ENCODE data around the gene TRAF7. TPM values are rescaled to one million over a fixed set of nuclear protein-coding genes. Genes with fewer than 3 reads are reported as not detected.

Gene TRAF7
- total and polyA plus RNA-seq, 2 of the 13 experiments (the other 11 are each of a cell fraction or from before 2014, with no cell fraction given): 47.9 to 65.6 TPM

DNA sequence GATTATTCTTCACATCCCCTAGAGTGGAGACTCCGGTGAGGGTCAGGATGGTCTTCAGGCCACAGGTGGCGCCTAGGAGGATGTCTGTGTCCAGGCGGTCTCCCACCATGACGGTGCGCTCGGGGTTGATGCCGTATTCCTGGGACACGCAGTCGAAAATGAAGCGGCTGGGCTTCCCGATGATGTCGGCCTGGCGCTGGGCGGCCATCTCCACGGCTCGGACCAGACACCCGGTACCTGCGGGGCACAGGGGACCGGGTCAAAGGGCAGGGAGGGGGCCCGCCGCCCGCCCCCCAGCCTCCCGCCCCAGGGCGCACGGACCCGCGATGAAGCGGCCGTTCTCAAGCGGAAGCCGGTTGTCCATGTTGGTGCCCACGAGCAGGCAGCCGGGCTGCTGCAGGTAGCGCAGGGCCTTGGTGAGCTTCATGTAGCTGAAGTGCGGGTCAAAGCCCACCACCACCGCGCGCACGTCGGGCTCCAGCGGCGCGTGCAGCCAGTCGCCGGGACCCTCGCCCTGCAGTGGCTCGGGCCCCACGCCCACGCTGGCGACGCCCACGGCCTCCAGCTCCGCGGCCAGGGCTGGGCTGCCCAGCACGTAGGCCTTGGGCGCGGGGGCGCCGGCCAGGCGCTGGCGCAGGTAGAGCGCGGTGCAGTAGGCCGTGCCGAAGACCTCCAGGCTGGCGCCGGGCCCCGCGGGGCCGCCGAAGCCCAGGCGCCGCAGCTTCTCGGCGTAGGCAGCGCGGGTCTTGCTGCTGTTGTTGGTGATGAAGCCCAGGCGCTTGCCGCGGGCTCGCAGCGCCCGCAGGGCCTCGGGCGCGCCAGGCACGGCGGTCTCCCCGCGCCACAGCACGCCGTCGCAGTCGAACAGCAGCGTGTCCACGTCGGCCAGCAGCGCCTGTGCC lies 58.5 kb downstream of the TRAF7 start (continued):
- TF ChIP-seq, protein P1, sequence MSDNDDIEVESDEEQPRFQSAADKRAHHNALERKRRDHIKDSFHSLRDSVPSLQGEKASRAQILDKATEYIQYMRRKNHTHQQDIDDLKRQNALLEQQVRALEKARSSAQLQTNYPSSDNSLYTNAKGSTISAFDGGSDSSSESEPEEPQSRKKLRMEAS (IDR thresholded peaks at IDR 0.05): peak; percentile 13; the same call in 1 of the 2 replicates
- TF ChIP-seq ZNF556 (CRISPR knock-in tag; IDR thresholded peaks at IDR 0.05; ENCODE audit: borderline replicate concordance): no peak
- TF ChIP-seq IKZF4 (CRISPR knock-in tag; IDR thresholded peaks at IDR 0.05; ENCODE audit: borderline replicate concordance, low read depth, not compliant biosample characterization): peak; percentile 56
- TF ChIP-seq, protein P2, sequence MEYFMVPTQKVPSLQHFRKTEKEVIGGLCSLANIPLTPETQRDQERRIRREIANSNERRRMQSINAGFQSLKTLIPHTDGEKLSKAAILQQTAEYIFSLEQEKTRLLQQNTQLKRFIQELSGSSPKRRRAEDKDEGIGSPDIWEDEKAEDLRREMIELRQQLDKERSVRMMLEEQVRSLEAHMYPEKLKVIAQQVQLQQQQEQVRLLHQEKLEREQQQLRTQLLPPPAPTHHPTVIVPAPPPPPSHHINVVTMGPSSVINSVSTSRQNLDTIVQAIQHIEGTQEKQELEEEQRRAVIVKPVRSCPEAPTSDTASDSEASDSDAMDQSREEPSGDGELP (IDR thresholded peaks at IDR 0.05; ENCODE audit: borderline replicate concordance, low read depth): no peak
- TF ChIP-seq MBNL3 (CRISPR knock-in tag; conservative IDR thresholded peaks at IDR 0.05): no peak
- TF ChIP-seq, protein P3, sequence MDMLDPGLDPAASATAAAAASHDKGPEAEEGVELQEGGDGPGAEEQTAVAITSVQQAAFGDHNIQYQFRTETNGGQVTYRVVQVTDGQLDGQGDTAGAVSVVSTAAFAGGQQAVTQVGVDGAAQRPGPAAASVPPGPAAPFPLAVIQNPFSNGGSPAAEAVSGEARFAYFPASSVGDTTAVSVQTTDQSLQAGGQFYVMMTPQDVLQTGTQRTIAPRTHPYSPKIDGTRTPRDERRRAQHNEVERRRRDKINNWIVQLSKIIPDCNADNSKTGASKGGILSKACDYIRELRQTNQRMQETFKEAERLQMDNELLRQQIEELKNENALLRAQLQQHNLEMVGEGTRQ (IDR thresholded peaks at IDR 0.05; ENCODE audit: low read depth, low read length): no peak
- TF ChIP-seq, protein P3 (CRISPR knock-in tag; IDR thresholded peaks at IDR 0.05; ENCODE audit: borderline replicate concordance): no peak
- peak; percentile 31; the same call in 1 of the 2 replicates for TF ChIP-seq MEIS2 (CRISPR knock-in tag; IDR thresholded peaks at IDR 0.05)
- no peak for TF ChIP-seq ZNF510 (CRISPR knock-in tag; IDR thresholded peaks at IDR 0.05; ENCODE audit: low read depth)
- TF ChIP-seq, protein P4, sequence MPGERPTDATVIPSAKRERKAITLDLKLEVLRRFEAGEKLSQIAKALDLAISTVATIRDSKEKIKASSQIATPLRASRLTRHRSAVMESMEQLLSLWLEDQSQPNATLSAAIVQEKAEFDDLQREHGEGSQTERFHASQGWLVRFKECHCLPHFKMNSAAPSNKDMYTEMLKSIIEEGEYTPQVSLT (CRISPR knock-in tag; IDR thresholded peaks at IDR 0.05; ENCODE audit: borderline replicate concordance, low read depth): no peak; the same call in 1 of the 2 replicates
- TF ChIP-seq, protein P5, sequence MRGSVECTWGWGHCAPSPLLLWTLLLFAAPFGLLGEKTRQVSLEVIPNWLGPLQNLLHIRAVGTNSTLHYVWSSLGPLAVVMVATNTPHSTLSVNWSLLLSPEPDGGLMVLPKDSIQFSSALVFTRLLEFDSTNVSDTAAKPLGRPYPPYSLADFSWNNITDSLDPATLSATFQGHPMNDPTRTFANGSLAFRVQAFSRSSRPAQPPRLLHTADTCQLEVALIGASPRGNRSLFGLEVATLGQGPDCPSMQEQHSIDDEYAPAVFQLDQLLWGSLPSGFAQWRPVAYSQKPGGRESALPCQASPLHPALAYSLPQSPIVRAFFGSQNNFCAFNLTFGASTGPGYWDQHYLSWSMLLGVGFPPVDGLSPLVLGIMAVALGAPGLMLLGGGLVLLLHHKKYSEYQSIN (CRISPR knock-in tag; IDR thresholded peaks at IDR 0.05; ENCODE audit: borderline replicate concordance): no peak
- peak; percentile 63 for TF ChIP-seq ZFY (CRISPR knock-in tag; IDR thresholded peaks at IDR 0.05)
- TF ChIP-seq, protein P6, sequence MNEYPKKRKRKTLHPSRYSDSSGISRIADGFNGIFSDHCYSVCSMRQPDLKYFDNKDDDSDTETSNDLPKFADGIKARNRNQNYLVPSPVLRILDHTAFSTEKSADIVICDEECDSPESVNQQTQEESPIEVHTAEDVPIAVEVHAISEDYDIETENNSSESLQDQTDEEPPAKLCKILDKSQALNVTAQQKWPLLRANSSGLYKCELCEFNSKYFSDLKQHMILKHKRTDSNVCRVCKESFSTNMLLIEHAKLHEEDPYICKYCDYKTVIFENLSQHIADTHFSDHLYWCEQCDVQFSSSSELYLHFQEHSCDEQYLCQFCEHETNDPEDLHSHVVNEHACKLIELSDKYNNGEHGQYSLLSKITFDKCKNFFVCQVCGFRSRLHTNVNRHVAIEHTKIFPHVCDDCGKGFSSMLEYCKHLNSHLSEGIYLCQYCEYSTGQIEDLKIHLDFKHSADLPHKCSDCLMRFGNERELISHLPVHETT (CRISPR knock-in tag; conservative IDR thresholded peaks at IDR 0.05): peak; percentile 31; the same call in 1 of the 2 replicates
- TF ChIP-seq, protein P7, sequence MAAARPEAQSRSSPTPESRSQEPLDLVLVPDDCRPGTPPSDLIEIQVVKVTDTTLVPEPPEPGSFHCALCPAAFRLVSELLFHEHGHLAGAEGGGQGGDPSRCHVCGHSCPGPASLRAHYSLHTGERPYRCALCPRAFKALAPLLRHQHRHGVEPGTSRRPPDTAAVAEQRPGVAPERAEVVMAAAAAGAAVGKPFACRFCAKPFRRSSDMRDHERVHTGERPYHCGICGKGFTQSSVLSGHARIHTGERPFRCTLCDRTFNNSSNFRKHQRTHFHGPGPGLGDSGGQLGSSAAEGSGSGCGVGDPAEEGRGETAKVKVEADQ (CRISPR knock-in tag; IDR thresholded peaks at IDR 0.05; ENCODE audit: borderline replicate concordance): peak; percentile 78; the same call in 1 of the 2 replicates
- 0 out of 2 replicates have a peak, but pooled peaks have one; percentile 10 for TF ChIP-seq IRX3 (CRISPR knock-in tag; IDR thresholded peaks at IDR 0.05; ENCODE audit: borderline replicate concordance, low read depth)
- TF ChIP-seq, protein P8, sequence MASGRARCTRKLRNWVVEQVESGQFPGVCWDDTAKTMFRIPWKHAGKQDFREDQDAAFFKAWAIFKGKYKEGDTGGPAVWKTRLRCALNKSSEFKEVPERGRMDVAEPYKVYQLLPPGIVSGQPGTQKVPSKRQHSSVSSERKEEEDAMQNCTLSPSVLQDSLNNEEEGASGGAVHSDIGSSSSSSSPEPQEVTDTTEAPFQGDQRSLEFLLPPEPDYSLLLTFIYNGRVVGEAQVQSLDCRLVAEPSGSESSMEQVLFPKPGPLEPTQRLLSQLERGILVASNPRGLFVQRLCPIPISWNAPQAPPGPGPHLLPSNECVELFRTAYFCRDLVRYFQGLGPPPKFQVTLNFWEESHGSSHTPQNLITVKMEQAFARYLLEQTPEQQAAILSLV (CRISPR knock-in tag; IDR thresholded peaks at IDR 0.05; ENCODE audit: borderline replicate concordance): 0 out of 2 replicates have a peak, but pooled peaks have one; percentile 4
- TF ChIP-seq TEAD2 (CRISPR knock-in tag; IDR thresholded peaks at IDR 0.05): no peak
